Choroid plexus epithelial cell (primary cell): ENCODE data around the gene TTLL12.

Source experiments
- DNase-seq: peaks from one replicate; pipeline ENCODE4 v3.0.0-alpha.2; 2010; ENCODE audit warnings: low read depth
- H3K4me3 ChIP-seq: 2 replicates; pipeline ENCODE4 v1.5.1; 2011; ENCODE audit warnings: low read depth, mild to moderate bottlenecking, control low read depth, low read length, moderate library complexity
- TF ChIP-seq, protein P1 (sequence below): conservative IDR thresholded peaks from 2 replicates; pipeline ENCODE4 v1.5.1; 2011; ENCODE audit warnings: low read depth, mild to moderate bottlenecking, control low read depth, inconsistent platforms, low read length, moderate library complexity

TTLL12 gene

DNA sequence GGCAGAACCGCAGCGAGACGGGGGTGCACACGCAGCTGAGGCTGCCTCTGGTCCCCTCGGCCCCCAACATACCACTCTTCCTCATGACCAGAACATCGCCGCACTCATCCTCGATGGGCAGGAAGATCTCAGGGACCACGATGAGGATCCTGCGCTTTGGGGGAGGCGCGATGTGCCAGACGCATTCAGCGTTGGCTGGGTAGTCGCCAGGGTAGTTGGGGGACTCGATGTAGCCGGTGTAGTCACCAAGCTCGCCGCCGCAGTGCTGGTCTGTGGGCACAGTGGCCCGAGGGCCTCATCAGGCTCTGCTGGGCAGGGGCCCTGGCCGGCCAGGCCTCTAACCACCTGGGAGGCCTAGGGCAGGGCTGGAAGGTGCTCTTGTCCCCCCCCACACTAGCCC lies 23.0 kb upstream of the TTLL12 start:
- no peak for DNase-seq
- TF ChIP-seq, protein P1, sequence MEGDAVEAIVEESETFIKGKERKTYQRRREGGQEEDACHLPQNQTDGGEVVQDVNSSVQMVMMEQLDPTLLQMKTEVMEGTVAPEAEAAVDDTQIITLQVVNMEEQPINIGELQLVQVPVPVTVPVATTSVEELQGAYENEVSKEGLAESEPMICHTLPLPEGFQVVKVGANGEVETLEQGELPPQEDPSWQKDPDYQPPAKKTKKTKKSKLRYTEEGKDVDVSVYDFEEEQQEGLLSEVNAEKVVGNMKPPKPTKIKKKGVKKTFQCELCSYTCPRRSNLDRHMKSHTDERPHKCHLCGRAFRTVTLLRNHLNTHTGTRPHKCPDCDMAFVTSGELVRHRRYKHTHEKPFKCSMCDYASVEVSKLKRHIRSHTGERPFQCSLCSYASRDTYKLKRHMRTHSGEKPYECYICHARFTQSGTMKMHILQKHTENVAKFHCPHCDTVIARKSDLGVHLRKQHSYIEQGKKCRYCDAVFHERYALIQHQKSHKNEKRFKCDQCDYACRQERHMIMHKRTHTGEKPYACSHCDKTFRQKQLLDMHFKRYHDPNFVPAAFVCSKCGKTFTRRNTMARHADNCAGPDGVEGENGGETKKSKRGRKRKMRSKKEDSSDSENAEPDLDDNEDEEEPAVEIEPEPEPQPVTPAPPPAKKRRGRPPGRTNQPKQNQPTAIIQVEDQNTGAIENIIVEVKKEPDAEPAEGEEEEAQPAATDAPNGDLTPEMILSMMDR: no peak
- no peak overlapping the region for H3K4me3 ChIP-seq

DNA sequence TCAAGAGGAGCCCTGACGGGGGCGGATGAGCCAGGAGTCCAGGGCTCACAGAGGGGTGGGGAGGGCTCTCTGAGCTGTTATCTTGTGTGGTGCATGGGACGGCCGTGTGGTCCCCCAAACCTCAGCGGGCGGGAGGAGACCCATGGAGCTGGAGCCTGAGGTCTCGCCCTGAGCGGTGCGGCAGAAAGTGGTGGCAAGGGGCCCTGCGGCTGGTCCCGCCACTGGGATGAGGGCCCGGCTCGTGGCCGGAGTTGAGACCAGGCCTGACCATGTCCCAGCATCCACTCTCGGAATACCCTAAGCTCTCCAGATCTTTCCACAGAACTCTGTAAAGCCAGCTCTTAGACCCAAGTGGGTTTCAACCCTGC lies 22.6 kb upstream of the TTLL12 start:
- H3K4me3 ChIP-seq: no peak overlapping the region
- TF ChIP-seq, protein P1: no peak
- no peak for DNase-seq

DNA sequence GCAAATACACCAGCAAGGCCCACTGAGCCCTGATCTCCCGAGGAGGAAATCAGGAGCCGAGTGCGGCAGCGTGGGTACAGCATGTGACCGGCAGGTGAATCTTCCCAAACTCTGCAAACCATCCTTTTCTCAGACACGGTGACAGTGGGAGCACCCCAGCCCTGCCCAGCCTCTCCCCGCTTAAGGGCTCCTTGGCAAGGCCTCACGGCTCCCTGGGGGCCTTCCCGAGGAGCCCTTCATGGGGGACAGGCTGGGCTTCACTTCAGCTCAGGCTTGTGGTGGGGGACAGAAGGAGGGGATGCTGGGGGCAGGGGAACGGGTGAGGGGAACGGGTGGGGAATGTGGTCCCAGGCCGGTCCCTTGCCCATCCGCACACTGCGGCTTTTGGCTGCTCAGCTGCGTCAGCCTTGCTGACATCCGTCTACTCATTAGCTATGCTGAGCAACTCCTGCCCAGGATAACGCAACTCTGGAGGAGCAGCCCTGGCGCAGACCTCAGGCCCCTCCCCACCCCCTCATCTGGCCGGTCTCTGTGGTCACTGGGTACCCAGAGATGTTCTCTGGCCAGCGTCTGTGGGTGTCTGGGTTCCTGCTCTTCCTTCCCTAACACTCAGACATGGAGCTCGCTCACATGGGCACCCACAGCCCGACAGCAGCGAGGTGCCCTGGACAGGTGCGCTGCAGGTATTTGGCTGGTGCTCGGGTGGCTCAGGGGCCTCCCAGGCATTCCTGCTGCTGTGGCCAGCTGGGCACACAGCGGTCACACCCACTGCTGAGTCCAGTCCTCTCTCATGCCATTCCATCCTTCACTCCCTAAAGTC lies 22.0 kb upstream of the TTLL12 start:
- TF ChIP-seq, protein P1: no peak
- H3K4me3 ChIP-seq: no peak overlapping the region
- no peak for DNase-seq

DNA sequence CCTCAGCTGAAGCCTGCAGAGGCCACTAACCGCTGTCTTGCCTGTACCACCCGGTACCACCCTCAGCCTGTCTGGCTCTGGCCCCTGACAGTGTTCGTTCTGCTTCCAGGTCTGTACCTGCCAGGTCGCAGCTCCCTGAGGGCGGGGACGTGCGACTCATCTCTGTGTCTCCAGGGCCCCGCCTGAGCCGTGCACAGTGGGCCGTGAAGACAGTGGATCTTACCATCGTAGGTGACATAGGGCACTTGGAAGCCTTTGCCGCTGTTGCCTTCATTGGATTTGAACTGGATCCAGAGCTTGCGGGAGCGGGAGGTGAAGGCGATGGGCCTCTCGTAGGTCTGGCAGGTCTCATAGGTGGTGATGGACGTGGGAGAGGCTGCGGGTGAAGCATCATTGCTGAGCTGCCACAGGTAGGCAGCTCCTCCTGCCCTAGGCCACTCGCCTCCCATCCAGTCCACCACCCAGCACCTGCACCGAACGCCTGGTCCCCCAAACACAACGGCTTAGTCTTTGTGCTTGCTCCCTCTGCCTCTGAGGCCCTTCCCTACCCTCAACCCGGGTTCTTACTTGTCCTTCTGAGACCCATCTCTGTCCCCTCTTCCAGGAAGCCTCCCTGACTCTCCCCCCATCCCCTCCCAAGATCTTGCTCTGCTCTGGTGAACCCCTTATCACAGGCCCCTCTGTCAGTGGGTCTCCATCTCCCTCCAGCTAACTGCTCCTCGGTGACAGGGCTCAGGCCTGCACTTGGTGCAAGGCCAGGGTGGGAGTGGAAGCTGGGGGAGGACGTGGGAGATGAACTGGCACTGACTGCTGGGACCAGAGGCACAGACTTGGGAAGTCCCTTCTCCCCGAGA lies 21.1 kb upstream of the TTLL12 start:
- TF ChIP-seq, protein P1: no peak
- H3K4me3 ChIP-seq: no peak overlapping the region
- DNase-seq: no peak

DNA sequence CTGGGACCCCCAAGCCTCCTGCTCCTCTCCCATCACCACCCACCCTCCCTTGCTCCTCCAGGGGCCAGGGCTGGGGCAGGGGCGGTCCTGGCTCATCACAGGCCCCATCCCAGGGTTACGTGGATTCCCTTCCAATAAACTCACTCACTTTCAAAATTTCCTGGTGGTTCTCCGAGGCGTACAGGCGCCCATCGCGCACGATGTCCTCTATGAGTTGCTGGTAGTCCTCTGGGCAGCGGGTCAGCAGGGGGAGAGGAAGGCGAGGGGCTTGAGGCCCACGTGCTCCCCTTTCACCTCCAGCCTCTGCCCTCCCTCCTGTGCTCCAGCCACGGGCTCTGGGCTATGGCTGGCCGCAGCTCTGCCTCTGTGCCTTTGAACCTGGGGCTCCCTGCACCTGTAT lies 20.5 kb upstream of the TTLL12 start:
- TF ChIP-seq, protein P1: no peak
- H3K4me3 ChIP-seq: no peak overlapping the region
- no peak for DNase-seq

DNA sequence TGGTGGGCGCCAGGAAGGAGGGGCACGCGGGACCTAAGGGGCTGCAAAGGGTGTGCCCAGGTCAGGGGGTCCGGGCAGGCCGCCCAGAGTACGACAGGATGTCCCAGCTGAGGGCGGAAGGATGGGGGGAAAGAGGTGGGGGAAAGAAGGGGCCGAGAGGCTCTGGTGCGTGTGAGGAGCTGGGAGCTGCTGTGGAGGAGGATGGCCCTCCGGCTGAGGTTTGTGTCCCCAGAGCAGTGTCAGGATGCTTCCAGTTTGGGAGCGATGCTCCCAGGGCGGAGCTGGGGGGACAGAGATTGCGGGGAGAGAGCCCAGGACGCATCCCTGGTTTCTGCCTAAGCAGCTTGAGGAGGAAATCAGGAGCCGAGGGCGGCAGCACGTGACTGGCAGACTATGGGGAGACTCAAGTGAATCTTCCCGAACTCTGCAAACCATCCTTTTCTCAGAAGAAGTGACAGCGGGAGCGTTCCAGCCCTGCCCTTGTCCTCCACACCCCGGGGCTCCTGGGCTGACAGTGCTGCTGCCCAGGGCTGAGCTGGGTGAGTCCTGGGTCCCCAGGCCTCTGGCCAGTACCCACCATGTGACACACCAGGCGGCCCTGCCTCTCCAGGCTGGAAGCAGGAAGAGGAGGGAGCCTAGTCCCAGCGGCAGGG lies 19.7 kb upstream of the TTLL12 start:
- TF ChIP-seq, protein P1: no peak
- DNase-seq: no peak
- no peak overlapping the region for H3K4me3 ChIP-seq
